GM13976 (cell line): ENCODE results near the gene SIGLECL1.

Experiments
- DNase-seq: peaks from one replicate; pipeline ENCODE4 v3.0.0; 2012; ENCODE audit warnings: low spot score
- in situ Hi-C: fragments of 300-500 bp; cut with MboI; formaldehyde crosslinking; loops from one replicate; pipeline ENCODE4 v1.12.0; 2022; ENCODE audit warnings: low sequenced_read_pairs, mixed read lengths, inconsistent platforms; ENCODE audit not compliant: unreplicated experiment
- TF ChIP-seq, protein P1 (sequence below): IDR thresholded peaks from 2 replicates; pipeline ENCODE4 v1.5.1; 2012; ENCODE audit warnings: borderline replicate concordance, mild to moderate bottlenecking; ENCODE audit not compliant: insufficient read depth; ENCODE audit errors: extremely low read depth, missing control alignments, control extremely low read depth

The SIGLECL1 gene

DNA sequence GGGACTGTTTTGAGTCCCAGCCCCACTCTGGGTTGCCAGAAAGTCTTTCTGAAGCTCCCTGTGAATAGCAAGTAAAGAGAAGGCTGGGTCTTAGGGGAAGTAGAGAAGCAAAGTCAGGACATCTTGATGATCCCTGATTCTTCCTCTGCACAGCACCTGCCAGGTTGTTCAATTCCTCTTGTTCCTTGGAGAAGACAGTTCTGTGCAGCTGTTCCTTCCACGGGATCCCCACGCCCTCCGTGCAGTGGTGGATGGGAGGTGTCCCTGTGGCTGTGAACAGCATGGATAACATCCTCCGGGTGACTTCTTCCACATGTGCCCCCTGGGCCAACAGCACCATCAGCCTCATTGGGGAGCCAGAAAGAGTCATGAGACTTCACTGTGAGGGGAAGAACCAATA, 31.5 kb downstream of the SIGLECL1 start:
- DNase-seq = no peak
- in situ Hi-C loops = no loop called here
- TF ChIP-seq, protein P1, sequence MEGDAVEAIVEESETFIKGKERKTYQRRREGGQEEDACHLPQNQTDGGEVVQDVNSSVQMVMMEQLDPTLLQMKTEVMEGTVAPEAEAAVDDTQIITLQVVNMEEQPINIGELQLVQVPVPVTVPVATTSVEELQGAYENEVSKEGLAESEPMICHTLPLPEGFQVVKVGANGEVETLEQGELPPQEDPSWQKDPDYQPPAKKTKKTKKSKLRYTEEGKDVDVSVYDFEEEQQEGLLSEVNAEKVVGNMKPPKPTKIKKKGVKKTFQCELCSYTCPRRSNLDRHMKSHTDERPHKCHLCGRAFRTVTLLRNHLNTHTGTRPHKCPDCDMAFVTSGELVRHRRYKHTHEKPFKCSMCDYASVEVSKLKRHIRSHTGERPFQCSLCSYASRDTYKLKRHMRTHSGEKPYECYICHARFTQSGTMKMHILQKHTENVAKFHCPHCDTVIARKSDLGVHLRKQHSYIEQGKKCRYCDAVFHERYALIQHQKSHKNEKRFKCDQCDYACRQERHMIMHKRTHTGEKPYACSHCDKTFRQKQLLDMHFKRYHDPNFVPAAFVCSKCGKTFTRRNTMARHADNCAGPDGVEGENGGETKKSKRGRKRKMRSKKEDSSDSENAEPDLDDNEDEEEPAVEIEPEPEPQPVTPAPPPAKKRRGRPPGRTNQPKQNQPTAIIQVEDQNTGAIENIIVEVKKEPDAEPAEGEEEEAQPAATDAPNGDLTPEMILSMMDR = no peak

DNA sequence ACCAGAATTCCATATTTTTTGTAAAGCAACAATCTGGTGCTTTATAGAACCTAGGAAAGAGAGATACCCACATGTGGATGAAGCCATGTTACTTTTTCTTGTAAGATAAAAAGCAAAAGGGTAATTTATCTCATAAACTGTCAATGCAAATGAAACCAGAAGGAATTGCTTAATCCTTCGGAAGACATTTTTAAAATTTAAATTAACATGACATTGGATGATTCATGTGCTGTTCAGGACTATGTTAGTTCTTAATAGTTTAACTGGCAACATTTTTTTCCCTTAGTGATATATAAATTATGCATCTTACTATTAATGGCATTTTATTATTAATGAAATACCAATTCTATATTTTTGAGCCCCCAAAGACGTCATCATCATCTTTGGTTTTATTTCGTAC, 34.8 kb downstream of the SIGLECL1 start:
- TF ChIP-seq, protein P1 = no peak
- DNase-seq = no peak
- in situ Hi-C loops = no loop called here

DNA sequence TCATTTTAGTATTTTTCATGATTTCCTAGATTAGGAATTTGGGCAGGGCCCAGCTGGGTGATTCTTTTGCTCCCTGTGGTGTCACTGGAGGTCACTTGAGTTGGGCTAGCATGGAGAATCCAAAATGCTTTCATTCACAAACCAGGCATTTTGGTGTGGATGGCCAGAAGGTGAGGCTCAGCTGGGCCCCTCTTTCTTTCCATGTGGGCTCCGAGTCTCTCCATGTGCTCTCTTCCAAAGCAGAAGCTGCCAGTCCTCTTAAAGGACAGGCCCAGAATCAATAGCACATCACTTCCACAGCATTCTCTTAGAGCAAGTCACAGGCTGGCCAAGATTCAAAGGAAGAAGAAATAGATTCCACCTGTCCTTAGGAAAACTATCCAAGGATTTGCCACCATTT, 38.8 kb downstream of the SIGLECL1 start:
- DNase-seq = no peak
- TF ChIP-seq, protein P1 = no peak
- in situ Hi-C loops = no loop called here

DNA sequence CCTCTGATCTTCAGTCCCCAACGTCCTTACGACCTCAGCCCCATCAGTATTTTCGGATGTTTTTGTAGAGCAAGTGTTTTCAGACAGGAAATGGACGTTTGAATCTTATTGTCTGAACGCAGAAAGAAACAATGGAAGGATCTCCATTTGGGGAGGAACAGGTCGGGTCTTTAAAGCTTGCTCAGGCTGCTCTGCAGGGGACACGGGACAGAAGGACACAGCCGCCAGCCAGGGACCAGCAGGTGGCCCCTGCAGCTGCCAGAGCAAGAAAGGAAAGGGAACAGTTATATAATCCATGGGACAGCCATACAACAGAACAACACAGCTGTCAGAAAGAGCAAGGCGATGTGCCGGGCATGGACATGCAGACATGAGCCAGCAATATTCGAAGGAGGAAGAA, 42.1 kb downstream of the SIGLECL1 start:
- in situ Hi-C loops = no loop called here
- TF ChIP-seq, protein P1 = no peak
- no peak for DNase-seq

DNA sequence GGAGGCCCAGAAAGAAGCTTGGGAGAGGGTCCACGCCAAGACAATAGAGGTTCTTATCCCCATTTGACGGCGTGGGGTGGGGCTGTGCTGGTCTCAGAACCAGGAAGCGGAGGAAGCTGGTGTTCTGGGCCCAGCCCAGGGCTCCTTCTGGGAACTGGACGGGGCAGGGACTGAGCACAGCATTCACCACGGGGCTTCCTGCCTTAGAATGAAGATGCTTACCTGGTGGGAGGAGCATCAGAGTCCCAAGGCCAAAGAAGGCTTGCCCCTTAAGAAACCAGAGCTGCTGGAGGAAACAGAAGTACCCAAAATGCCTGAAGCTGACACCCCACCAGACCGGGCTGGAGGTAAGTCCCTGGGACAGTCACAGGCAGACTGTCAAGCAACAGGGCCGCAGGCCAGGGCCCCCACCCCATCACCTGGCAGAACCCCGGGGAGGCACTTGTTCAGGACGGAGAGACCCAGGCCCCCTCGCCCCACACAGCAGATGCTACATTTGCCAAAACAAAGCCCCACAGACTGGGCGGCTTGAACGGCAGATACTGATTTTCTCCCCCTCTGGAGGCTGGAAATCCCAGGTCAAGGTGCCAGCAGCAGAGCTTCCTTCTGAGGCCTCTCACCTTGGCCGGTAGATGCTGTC, 42.8 kb downstream of the SIGLECL1 start:
- in situ Hi-C loops = no loop called here
- TF ChIP-seq, protein P1 = no peak
- DNase-seq = no peak

DNA sequence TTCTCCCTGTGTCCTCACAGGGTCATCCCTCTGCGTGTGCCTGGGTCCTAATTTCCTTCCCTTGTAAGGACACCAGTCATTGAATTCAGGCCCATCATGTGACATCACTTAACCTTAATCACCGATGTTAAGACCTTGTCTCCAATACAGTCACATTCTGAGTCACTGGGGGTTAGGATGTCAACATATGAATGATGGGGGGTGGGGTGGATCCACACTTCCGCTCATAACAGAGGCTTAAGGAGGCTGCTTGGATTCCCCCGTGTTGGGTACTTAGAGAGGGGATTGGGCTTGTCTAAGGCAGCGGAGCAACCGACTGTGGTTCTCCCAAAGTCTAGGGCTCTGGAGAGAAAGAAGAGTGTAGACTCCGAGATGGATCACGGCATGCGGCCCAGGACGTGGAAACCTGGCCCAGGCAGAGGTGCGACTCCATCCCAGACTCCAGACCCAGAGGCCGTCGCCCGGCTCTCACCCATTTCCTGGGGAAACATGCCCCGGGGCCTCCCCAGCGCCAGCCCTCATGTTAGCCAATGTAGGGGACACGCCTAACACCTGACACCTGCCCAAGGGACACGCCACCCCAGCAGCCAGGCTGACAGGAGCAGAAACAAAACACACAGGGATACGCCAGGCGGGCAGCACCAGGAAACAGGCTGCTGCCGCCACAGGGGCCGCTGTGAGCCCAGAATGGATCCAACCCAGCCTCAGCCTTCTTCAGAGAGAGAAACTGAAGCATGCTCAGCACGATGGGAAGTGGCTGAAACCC, 43.5 kb downstream of the SIGLECL1 start:
- no peak for DNase-seq
- in situ Hi-C loops = no loop called here
- TF ChIP-seq, protein P1 = no peak
